ENCODE measurements around the gene TEKT5.

TEKT5 gene

DNA sequence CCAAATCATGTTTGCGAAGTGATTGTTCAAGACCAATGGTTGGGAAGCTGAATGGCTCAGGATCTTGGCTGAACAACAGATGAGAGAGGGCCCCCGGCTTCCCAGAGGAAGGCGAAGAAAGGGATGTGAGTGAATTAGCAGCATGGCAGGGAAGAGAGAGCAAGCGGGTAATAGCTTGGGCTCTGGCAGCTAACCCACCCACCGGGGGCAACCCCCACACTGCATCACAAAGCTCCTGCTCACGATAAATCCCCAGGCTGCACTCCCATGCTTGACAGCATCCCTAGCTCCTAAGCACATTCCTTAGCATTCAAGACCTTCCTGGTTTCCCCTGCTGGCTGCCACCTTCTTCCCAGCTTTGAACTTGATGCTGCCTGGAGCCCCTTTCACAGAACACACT, 88.1 kb downstream of the TEKT5 start:
- DNase-seq, result no peak

DNA sequence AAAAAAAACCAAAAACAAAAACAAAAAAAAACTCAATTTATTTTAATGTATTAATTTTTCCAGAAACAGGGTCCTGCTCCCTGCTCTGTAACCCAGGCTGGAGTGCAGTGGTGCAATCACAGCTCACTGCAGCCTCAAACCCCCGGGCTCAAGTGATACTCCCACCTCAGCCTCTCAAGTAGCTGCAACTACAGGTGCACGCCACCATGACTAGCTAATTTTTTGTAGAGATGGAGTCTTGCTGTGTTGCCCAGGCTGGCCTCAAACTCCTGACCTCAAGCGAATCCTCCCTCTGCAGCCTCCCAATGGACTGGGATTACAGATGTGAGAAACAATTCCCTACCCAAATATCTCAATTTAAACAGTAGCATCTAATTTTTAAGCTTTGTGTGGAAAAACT, 89.1 kb downstream of the TEKT5 start:
- no peak for DNase-seq

DNA sequence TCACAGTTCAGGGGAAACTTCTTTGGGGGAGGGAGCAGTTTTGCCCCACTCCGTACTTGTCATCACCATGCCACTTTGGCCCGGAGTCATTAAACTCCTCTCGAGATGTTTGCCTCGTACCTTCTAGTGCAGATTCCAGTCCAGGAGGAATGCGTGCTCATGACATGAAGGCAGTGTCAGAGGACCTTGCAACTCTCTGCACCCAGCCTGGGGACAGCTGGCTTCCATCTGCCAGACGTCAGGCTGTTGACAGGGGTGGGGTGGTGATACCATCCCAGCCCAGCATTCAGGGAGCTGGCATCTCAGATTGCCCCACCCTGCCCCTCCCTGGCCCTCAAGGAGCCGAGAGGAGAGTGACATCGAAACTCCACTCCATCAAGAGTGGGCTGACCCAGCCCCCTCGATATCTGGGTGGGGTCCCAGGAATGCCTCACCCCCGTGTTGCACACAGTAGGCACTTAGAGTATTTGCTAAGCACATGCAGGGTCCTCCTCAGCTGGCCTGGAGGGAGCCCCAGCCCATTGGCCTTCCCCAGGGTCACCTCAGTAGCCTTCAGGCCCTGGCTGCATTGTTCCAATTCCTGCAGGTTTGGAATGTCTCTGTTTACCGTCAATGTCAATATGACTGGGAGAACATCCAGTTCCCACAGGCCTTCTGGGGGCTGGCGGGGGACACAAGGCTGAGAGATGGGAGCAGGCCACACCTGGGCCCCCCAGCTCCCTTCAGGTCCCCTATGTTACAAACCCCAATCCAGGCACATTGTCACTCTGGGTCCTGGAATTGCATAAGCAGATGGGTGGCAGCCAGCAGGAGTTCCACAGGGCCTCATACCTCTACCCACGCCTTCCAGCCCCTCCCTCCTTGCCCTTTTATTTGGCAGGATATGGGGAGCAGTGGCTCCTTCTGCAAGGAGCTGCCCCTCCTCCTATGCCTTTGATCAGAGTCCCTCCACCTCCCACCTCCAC, 93.0 kb downstream of the TEKT5 start:
- DNase-seq, result no peak

GRCh38 chr16:10600782-10601443, 93.8 kb downstream of the TEKT5 start:
- no peak for DNase-seq

DNA sequence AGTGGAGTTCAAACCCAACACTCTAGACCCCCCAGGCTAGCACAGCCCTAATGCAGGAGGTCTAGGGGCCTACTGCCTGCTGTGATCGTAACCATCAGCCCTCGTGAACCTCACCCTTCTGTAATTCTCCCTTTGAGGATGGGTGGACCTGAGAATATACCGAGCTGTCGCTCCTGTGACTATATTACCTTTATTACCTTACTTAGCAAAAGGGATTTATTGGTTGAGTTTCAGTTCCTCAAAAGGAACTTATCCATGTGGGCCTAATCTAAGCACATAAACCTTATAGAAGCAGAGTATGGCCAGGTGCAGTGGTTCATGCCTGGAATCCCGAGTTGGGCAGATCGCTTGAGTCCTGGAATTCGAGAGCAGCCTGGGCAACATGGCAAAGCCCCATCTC, 95.1 kb downstream of the TEKT5 start:
- DNase-seq, result no peak

GRCh38 chr16:10598157-10598556, 96.6 kb downstream of the TEKT5 start:
- DNase-seq, result no peak

DNA sequence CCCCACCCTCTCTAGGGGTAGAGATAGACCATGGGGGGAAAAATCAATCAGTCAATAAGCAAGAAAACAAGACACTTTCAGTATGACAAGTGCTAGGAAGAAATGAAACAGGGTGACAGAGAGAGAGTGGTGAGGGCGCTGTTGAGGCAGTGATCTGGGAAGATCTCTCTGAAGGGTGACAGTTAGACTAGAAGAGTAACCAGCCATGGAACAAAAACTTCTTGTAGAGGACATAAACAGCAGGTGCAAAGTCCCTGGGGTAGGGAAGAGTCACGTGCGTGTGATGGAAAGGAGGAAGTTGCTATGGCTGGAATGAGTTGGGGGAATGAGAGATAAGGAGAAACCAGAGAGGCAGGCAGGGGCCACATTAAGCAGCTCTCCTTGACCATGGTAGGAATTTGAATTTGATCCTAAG, 97.5 kb downstream of the TEKT5 start:
- DNase-seq, result no peak

- no peak for DNase-seq
These were observed 100.3 kb downstream of the TEKT5 start for GRCh38 chr16:10594312-10594950.

DNA sequence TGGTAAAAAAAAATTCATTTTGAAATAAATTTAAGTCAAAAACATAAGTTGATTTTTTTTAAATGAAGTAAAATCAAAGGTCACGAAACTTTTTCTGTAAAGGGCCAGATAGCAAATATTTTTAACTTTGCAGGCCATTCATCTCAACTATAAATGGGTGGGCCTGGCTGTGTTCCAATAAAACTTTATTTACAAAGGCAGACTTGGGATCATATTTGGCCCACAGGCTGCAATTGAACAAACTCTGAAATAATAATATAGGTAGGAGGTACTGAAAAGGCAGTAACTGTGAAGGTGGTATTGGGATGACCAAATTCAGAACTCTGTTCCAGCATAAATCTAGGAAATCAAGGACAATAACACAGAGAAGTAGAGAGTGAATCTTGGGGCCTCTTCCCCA, 102.1 kb downstream of the TEKT5 start:
- DNase-seq, result no peak

DNA sequence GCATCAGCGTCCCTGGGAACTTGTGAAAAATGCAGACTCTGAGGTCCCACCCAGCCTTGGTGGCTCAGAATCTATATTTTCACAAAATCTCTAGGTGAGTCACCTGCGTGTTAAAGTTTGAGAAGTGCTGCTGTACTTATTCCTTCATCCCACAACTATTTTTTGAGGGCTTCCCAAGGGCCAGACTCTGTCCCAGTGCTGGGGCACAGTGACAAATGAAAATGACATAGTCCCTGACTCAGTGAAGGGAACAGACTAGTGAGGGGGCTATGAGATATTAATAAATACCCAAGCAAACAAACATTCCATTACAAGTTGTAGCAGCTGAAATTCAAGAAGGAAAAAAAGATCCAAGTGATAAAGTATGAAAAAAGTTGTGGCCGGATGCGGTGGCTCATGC, 104.4 kb downstream of the TEKT5 start:
- DNase-seq, result no peak

GRCh38 chr16:10589109-10589508, 105.6 kb downstream of the TEKT5 start:
- DNase-seq, result no peak

GRCh38 chr16:10587622-10588021, 107.1 kb downstream of the TEKT5 start:
- DNase-seq, result no peak

GRCh38 chr16:10584981-10585438, 109.7 kb downstream of the TEKT5 start:
- no peak for DNase-seq

GRCh38 chr16:10583269-10583668, 111.5 kb downstream of the TEKT5 start:
- DNase-seq, result no peak

- no peak for DNase-seq
These were observed 113.2 kb downstream of the TEKT5 start for GRCh38 chr16:10581507-10581906.

DNA sequence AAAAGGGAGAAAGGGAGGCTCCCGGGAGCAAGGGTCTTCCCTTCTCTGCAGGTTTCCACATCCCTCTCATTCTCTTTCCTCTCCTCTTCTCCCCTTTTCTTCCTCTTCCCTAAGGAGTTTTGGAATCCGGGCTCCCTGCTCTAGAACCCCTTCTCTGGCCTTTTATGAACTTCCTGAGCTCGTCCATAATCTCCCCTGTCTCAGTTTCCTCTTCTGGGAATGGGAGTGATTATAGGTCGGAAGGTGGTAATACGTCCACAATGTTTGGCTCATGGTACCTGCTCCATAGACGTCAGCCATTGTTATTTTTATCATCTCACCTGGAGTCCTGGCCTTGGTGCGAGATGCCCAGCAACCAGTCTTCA, 113.9 kb downstream of the TEKT5 start:
- DNase-seq, result no peak

- DNase-seq, result no peak
These were observed 114.5 kb downstream of the TEKT5 start, which contains the start of gene EMP2 for GRCh38 chr16:10579965-10580882. TSS of gene EMP2 (minus strand) at chr16:10580598. CDS start at chr16:10547617, 32,981 bp downstream.

GRCh38 chr16:10579575-10579964, 115.2 kb downstream of the TEKT5 start:
- no peak for DNase-seq

- DNase-seq, result no peak
These were observed 116.0 kb downstream of the TEKT5 start for GRCh38 chr16:10578474-10579316.
